NOMO-1 (cell line): ENCODE results near the gene NUDCD3.

ENCODE experiments used
- DNase-seq, 2 experiments: peaks; one replicate each; lab custom pipeline; 2025; ENCODE audit not compliant: unreplicated experiment in 2 of 2; lab: John Stamatoyannopoulos, UW

The NUDCD3 gene

GRCh38 chr7:44402401-44403060 lies 87.9 kb downstream of the NUDCD3 start:
- no peak for DNase-seq

GRCh38 chr7:44401692-44402091 lies 88.8 kb downstream of the NUDCD3 start:
- no peak for DNase-seq

- DNase-seq, result no peak
Observed at GRCh38 chr7:44400033-44400511, 90.4 kb downstream of the NUDCD3 start.

- no peak for DNase-seq
Observed at GRCh38 chr7:44398953-44399574, 91.4 kb downstream of the NUDCD3 start.

- no peak for DNase-seq
Observed at GRCh38 chr7:44398511-44398911, 91.9 kb downstream of the NUDCD3 start.

GRCh38 chr7:44396931-44397545 lies 93.4 kb downstream of the NUDCD3 start:
- DNase-seq, result no peak

GRCh38 chr7:44396496-44396895 lies 94.0 kb downstream of the NUDCD3 start:
- no peak for DNase-seq

- DNase-seq, result no peak
Observed at GRCh38 chr7:44395067-44395466, 95.4 kb downstream of the NUDCD3 start.

GRCh38 chr7:44394636-44395035 lies 95.8 kb downstream of the NUDCD3 start:
- DNase-seq, result no peak

- no peak for DNase-seq
Observed at GRCh38 chr7:44394112-44394447, 96.4 kb downstream of the NUDCD3 start.

GRCh38 chr7:44393238-44394111 lies 97.0 kb downstream of the NUDCD3 start:
- no peak for DNase-seq

GRCh38 chr7:44392618-44393010 lies 97.8 kb downstream of the NUDCD3 start:
- no peak for DNase-seq

- no peak for DNase-seq
Observed at GRCh38 chr7:44391746-44392617, 98.5 kb downstream of the NUDCD3 start.

- DNase-seq, result no peak
Observed at GRCh38 chr7:44391171-44391570, 99.3 kb downstream of the NUDCD3 start.

- DNase-seq, result no peak
Observed at GRCh38 chr7:44390701-44391100, 99.8 kb downstream of the NUDCD3 start.

- no peak for DNase-seq
Observed at GRCh38 chr7:44388089-44388970, 102.1 kb downstream of the NUDCD3 start.

- DNase-seq, result no peak
Observed at GRCh38 chr7:44387389-44387788, 103.1 kb downstream of the NUDCD3 start.

GRCh38 chr7:44386139-44386913 lies 104.1 kb downstream of the NUDCD3 start:
- DNase-seq, result no peak
